Measurements from ENCODE around the gene SMG7.

The SMG7 gene

GRCh38 chr1:183567584-183567983, 95.3 kb downstream of the SMG7 start:
- peak; percentile 43 for DNase-seq

- DNase-seq: peak; percentile 91
These were observed 96.1 kb downstream of the SMG7 start for GRCh38 chr1:183568176-183569021.

GRCh38 chr1:183569141-183569540, 96.8 kb downstream of the SMG7 start:
- no peak for DNase-seq

DNA sequence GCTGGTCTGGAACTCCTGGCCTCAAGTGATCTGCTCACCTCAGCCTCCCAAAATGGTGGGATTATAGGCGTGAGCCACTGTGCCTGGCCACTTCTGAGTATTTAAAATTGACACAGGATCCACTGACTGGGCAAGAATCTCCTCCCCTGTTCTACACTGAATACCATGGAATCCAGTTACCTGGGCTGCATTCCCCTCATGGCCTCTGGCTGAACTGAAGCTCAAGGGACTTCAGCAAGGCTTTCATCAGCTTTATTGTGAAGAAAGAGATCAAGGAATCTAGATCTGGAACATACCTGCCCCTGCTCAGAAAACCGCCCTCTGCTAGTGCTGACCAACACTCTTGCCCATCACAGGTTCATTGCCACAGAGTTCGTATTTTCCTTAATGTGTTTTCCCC, 97.5 kb downstream of the SMG7 start:
- DNase-seq: no peak

- DNase-seq: no peak
These were observed 98.2 kb downstream of the SMG7 start for GRCh38 chr1:183570451-183570850.

DNA sequence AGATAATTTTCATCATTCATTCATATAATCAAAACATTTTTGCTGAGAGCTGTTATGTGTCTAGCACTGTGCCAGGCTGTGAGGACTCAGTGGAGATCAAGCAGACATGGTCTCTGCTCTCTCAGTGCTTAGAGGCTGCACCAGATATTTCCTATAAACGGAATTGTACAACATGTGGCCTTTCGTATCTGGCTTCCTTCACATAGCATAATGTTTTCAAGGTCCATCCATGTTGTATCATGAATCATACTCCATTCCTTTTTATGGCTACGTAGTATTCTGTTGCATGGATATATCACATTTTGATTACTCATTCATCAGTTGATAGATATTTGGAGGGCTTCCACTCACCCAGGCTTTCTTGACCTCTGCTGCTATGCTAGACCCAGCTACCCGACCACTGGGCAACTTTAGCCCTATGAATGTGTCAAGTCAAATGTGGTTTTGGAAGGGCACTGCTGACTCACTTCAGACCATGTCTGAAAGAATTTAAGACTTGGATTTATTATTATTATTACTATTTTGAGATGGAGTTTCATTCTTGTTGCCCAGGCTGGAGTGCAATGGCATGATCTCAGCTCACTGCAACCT, 99.5 kb downstream of the SMG7 start:
- no peak for DNase-seq

DNA sequence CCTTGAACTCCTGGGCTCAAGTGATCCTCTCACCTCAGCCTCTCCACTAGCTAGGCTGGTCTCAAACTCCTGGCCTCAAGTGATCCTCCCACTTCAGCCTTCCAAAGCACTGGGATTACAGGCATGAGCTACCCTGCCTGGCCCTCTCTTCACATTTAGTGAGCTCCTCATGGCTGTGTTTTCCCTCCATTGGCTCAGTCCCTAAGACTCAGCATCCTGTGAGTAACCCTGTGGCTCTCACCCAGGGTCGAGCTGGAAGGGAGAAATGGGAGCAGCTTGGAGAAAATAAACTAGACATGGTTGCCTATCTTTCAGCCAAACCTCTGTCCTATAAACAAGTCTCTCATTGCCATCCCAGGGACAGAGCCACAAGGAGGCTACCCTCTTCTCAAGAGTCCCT, 100.4 kb downstream of the SMG7 start:
- DNase-seq: no peak

GRCh38 chr1:183575606-183576005, 103.3 kb downstream of the SMG7 start:
- DNase-seq: no peak

DNA sequence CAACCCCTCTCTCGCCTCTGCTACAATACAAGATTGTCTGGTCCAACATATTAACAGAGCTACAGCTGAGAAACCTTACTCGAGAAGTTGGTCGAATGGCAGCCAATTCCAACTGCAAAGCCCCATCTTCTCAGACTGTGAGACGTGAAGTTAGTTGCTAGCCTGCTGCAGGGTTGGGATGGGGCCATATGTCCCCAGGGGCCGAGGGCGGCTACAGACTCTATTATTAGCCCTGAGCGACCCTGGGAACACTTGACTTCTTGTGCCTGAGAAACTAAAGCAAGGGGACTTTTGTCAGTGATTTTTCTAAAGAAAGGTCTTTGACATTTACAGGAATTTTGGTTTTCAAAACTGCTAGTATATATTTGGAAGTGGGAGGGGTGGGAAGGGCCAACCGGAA, 104.2 kb downstream of the SMG7 start:
- DNase-seq: no peak

- DNase-seq: no peak
These were observed 105.7 kb downstream of the SMG7 start for GRCh38 chr1:183577897-183578465.

DNA sequence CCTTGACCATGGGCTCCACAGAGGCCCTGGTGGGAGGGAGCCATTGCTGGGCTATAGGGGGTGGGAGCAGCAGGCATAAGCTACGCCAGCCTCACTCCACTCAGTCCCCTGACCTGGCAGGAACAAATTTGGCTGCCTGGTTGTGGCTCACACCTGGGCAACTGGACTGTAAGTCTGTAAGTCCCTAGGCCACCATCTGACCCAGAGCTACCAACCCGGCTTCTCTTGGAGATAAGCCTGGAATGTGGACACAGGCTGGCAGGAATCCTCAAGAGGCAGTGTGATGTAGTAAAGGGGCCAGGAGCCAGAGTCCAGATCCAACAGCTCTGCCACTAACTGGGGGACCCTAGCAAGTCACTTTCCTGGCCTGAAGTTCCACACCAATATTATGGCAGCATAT, 106.6 kb downstream of the SMG7 start:
- no peak for DNase-seq

- peak; percentile 84 for DNase-seq
These were observed 108.0 kb downstream of the SMG7 start for GRCh38 chr1:183580281-183580682.

GRCh38 chr1:183582021-183582713, 109.9 kb downstream of the SMG7 start:
- no peak for DNase-seq

DNA sequence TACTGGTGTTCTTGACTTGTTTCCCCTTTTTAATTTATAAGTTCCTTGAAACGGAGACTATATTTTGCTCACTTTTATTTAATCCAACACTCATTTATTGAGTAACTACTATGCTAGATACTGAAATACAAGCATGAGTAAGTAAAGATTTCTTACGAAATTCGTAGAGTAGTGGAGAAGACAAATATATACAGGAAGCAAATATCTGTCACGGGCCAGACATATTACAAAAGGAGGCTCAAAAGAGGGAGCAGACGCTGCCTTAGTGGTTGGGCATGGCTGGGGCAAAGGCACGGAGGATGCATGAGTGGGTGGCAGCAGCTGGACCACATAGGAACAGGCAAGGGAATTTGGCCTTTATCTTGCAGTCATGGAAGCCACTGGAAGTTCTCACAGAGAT, 111.2 kb downstream of the SMG7 start:
- DNase-seq: peak; percentile 97

- DNase-seq: no peak
These were observed 111.8 kb downstream of the SMG7 start for GRCh38 chr1:183584147-183584546.

DNA sequence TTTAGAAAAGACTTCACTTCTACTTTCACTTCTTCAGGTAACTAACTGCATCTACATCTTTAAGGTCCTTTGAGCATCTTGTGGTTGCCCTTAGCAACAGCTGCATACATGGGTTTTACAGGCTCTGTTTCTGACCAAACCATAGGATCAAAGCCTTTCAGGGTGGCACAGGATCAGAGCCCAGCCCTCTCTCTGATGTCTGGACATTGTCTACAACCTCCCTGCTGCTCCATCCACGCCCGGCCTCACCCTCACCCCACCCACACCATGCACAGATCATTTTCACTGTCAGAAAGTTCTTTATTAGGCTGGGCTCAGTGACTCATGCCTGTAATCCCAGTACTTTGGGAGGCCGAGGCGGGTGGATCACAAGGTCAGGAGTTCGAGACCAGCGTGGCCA, 112.7 kb downstream of the SMG7 start:
- DNase-seq: no peak

DNA sequence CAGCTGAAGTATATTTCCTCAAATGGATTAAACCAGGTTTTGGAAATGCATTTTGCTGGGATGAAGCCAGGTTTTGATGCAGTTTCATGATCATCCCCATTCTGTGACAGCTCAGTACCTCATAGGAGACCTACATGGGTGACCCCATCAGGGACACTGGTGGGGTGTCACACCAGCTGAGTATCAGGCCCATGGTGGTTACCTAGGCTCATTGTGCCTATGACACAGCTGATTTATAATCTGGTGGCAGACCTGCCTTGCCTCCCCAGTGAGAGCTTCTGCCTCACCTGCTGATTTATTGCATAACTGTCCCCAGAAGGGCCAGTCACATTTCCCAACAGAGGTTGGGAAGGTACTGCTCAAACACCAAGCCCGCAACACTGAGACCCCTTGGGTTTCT, 114.2 kb downstream of the SMG7 start:
- DNase-seq: no peak

- DNase-seq: no peak
These were observed 114.6 kb downstream of the SMG7 start for GRCh38 chr1:183586926-183587325.

GRCh38 chr1:183588827-183589226, 116.5 kb downstream of the SMG7 start:
- peak; percentile 58 for DNase-seq

GRCh38 chr1:183589384-183589783, 117.1 kb downstream of the SMG7 start:
- DNase-seq: no peak

GRCh38 chr1:183589874-183590243, 117.6 kb downstream of the SMG7 start:
- peak; percentile 51 for DNase-seq

GRCh38 chr1:183590244-183591191, 118.2 kb downstream of the SMG7 start, which contains the start of gene NCF2:
Gene NCF2 (minus strand): TSS chr1:183590459. CDS start chr1:183590329, 130 bp downstream.
- DNase-seq: peak; percentile 97

Measured in inflammatory macrophage treated with lipopolysaccharide for 4 hours (primary cell).